ENCODE results near the gene TMEM163.
"Not testable (repeated sequence)": the region's sequence is repeated elsewhere in the genome, so short reads cannot be mapped to it uniquely, and the experiment has no call there.

The TMEM163 gene

GRCh38 chr2:134581877-134582546 lies 136.8 kb downstream of the TMEM163 start:
- DNase-seq (ENCODE audit: low read depth) = no peak

- no peak for DNase-seq (ENCODE audit: low read depth)
Measured at GRCh38 chr2:134578316-134578715, 140.5 kb downstream of the TMEM163 start.

- no peak for DNase-seq (ENCODE audit: low read depth)
Measured at GRCh38 chr2:134576478-134576877, 142.3 kb downstream of the TMEM163 start.

- no peak for DNase-seq (ENCODE audit: low read depth)
Measured at GRCh38 chr2:134575888-134576287, 142.9 kb downstream of the TMEM163 start.

- DNase-seq (ENCODE audit: low read depth) = no peak
Measured at GRCh38 chr2:134574611-134575330, 144.0 kb downstream of the TMEM163 start.

GRCh38 chr2:134573724-134574123 lies 145.1 kb downstream of the TMEM163 start:
- no peak for DNase-seq (ENCODE audit: low read depth)

- DNase-seq (ENCODE audit: low read depth) = no peak
Measured at GRCh38 chr2:134573085-134573370, 145.8 kb downstream of the TMEM163 start.

GRCh38 chr2:134572314-134573084 lies 146.3 kb downstream of the TMEM163 start:
- DNase-seq (ENCODE audit: low read depth) = no peak

- no peak for DNase-seq (ENCODE audit: low read depth)
Measured at GRCh38 chr2:134570676-134571075, 148.1 kb downstream of the TMEM163 start.

- DNase-seq (ENCODE audit: low read depth) = no peak
Measured at GRCh38 chr2:134568413-134568812, 150.4 kb downstream of the TMEM163 start.

- DNase-seq (ENCODE audit: low read depth) = no peak
Measured at GRCh38 chr2:134567666-134568065, 151.1 kb downstream of the TMEM163 start.

GRCh38 chr2:134564955-134565354 lies 153.8 kb downstream of the TMEM163 start:
- not testable (repeated sequence) for DNase-seq (ENCODE audit: low read depth)

- no peak for DNase-seq (ENCODE audit: low read depth)
Measured at GRCh38 chr2:134564549-134564948, 154.3 kb downstream of the TMEM163 start.

GRCh38 chr2:134558208-134558830 lies 160.5 kb downstream of the TMEM163 start:
- no peak for DNase-seq (ENCODE audit: low read depth)

- no peak for DNase-seq (ENCODE audit: low read depth)
Measured at GRCh38 chr2:134555411-134555810, 163.4 kb downstream of the TMEM163 start.

GRCh38 chr2:134553657-134554056 lies 165.1 kb downstream of the TMEM163 start:
- no peak for DNase-seq (ENCODE audit: low read depth)

GRCh38 chr2:134550566-134551164 lies 168.1 kb downstream of the TMEM163 start:
- no peak for DNase-seq (ENCODE audit: low read depth)

- DNase-seq (ENCODE audit: low read depth) = no peak
Measured at GRCh38 chr2:134549104-134549503, 169.7 kb downstream of the TMEM163 start.

- DNase-seq (ENCODE audit: low read depth) = no peak
Measured at GRCh38 chr2:134540990-134541389, 177.8 kb downstream of the TMEM163 start.

- no peak for DNase-seq (ENCODE audit: low read depth)
Measured at GRCh38 chr2:134539981-134540380, 178.8 kb downstream of the TMEM163 start.

- no peak for DNase-seq (ENCODE audit: low read depth)
Measured at GRCh38 chr2:134537702-134538101, 181.1 kb downstream of the TMEM163 start.

- DNase-seq (ENCODE audit: low read depth) = no peak
Measured at GRCh38 chr2:134537121-134537520, 181.7 kb downstream of the TMEM163 start.
